Thoracic aorta (tissue), 2 donors: ENCODE data around the gene HIVEP2. TPM values are rescaled to one million over a fixed set of nuclear protein-coding genes. Genes with fewer than 3 reads are reported as not detected.

Source experiments
- ATAC-seq: fragments of 150-250 bp; one replicate; pipeline ENCODE4 v1.8.0; 2017; ENCODE audit warnings: low read depth; ENCODE audit not compliant: insufficient number of reproducible peaks, low FRiP score
- DNase-seq: peaks from one replicate; pipeline ENCODE4 v3.0.0-alpha.2; 2020; ENCODE audit warnings: low spot score
- H3K27ac ChIP-seq, 2 donors: fragments of 200-600 bp; sonication (generic); 1 replicate in 1 of 2; 2 replicates in 1 of 2; pipeline ENCODE4 v1.5.1; 2016; ENCODE audit warnings: mild to moderate bottlenecking in 2 of 2, moderate library complexity in 2 of 2
- H3K27me3 ChIP-seq: fragments of 200-600 bp; sonication (generic); replicated peaks from 2 replicates; pipeline ENCODE4 v1.6.0; 2016; ENCODE audit warnings: mild to moderate bottlenecking; ENCODE audit not compliant: insufficient read depth
- H3K36me3 ChIP-seq: fragments of 200-600 bp; sonication (generic); one replicate; pipeline ENCODE4 v1.5.1; 2016
- H3K4me1 ChIP-seq, 2 donors: fragments of 200-600 bp; sonication (generic); 1 replicate in 1 of 2; 2 replicates in 1 of 2; pipeline versions ENCODE4 v1.5.1 to v1.6.0; 2016; ENCODE audit warnings: low read depth in 2 of 2, mild to moderate bottlenecking in 1 of 2; ENCODE audit not compliant: control insufficient read depth in 1 of 2
- H3K4me3 ChIP-seq: fragments of 200-600 bp; sonication (generic); 2 replicates; pipeline ENCODE4 v1.5.1; 2016; ENCODE audit warnings: mild to moderate bottlenecking
- H3K9me3 ChIP-seq: fragments of 200-600 bp; sonication (generic); 2 replicates; pipeline ENCODE4 v1.5.1; 2016
- total RNA-seq, 2 donors: library from RNA; depleted of rRNA; stranded (reverse); fragments of >200 nt; gene quantifications; one replicate each; pipeline versions ENCODE4 v1.1.0 to v1.2.3, GENCODE V29; 2016
- TF ChIP-seq, protein P1 (sequence below): fragments of 200-600 bp; sonication (generic); IDR thresholded peaks from one replicate; pipeline ENCODE4 v1.5.1; 2019; ENCODE audit warnings: antibody characterized with exemption

Gene HIVEP2
- total RNA-seq, 2 donors from 2014 or later: 32.9 to 51.7 TPM

DNA sequence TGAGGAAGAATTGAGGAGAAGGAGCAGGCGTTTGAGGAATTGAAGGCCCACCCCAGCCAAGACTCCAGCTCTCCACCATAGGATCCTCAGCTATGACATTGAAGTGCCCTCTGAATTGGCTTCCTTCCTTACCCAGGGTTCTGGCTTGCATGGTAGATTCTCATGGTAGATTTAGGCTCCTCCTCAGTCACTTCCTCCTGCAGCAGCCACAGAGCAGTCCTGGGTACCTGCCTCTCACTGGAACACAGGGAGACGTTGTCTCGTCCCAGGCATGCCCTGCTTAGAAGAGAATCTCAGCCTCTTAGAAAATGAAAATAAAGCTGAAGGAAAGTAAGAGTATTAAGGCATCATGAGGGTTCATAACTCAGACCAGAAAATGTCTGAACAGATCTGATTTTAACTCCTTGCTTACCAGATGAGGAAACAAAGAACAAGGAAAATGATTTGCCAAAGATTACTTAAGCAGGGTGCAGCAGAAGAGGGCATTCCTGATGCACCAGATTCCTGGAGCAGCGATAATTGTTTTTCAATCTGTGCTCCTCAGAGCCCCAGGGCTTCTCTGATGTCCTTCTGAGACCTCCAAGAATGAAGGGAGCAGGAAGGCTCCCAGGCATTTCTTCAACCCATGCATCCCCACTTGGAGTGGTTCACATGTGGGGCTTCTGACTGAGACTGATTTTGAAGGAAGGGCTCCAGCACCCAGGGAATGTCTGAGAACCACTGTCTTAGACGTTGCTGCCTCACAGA lies 219.8 kb downstream of the HIVEP2 start:
- ATAC-seq: no peak
- H3K4me3 ChIP-seq: no peak overlapping the region
- TF ChIP-seq, protein P1, sequence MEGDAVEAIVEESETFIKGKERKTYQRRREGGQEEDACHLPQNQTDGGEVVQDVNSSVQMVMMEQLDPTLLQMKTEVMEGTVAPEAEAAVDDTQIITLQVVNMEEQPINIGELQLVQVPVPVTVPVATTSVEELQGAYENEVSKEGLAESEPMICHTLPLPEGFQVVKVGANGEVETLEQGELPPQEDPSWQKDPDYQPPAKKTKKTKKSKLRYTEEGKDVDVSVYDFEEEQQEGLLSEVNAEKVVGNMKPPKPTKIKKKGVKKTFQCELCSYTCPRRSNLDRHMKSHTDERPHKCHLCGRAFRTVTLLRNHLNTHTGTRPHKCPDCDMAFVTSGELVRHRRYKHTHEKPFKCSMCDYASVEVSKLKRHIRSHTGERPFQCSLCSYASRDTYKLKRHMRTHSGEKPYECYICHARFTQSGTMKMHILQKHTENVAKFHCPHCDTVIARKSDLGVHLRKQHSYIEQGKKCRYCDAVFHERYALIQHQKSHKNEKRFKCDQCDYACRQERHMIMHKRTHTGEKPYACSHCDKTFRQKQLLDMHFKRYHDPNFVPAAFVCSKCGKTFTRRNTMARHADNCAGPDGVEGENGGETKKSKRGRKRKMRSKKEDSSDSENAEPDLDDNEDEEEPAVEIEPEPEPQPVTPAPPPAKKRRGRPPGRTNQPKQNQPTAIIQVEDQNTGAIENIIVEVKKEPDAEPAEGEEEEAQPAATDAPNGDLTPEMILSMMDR: no peak
- no peak for DNase-seq
- no peaks in the 10 kb centered on the region for H3K9me3 ChIP-seq
- no peak overlapping the region for H3K27ac ChIP-seq
- H3K36me3 ChIP-seq: no peaks in the 10 kb centered on the region
- H3K27me3 ChIP-seq: no peaks in the 10 kb centered on the region
- H3K4me1 ChIP-seq: no peaks in the 10 kb centered on the region

DNA sequence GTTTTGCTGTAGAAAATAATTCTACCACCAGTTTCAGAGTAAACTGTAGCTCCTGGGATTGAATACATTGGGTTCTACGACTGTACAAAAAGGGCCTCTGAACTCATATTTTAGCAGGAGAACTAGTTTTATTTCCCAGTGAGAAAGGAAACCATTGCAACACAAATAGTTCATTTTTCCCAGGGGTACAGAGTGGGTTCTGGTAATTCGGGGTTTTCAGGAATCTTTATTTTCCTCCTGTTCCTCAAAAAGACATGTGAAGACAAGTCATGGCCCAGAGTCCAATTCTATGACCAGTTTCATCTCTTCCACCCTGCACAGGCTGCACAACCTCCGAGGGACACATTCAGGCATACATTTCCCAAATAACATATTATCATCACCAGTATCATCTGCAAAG lies 222.1 kb downstream of the HIVEP2 start:
- ATAC-seq (no peak), DNase-seq (no peak)
- Histone ChIP-seq H3K36me3 (no peaks in the 10 kb centered on the region), H3K4me3 (no peak overlapping the region), H3K4me1 (no peaks in the 10 kb centered on the region), H3K9me3 (peaks cover 12% of the 10 kb centered on the region), H3K27me3 (no peaks in the 10 kb centered on the region), H3K27ac (no peak overlapping the region)
- TF ChIP-seq, protein P1: no peak

DNA sequence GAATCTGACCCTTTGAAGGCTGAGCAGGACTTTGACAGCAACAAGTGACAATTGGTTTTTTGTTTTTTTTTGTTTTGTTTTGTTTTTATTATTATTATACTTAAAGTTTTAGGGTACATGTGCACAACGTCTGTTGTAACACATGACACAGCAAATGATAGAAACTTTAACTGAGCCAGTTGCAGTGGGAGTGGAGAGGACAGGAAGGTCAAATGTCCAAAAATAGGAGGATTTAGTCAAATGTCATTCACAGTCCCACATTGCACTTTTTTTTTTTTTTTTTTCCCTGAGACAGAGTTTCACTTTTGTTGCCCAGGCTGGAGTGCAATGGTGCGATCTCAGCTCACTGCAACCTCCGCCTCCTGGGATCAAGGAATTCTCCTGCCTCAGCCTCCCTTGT lies 223.0 kb downstream of the HIVEP2 start:
- no peak overlapping the region for H3K4me3 ChIP-seq
- H3K9me3 ChIP-seq: peaks cover 12% of the 10 kb centered on the region
- ATAC-seq (no peak), DNase-seq (no peak)
- H3K27me3 ChIP-seq: no peaks in the 10 kb centered on the region
- no peak overlapping the region for H3K27ac ChIP-seq
- H3K36me3 ChIP-seq: no peaks in the 10 kb centered on the region
- TF ChIP-seq, protein P1: no peak
- no peaks in the 10 kb centered on the region for H3K4me1 ChIP-seq

DNA sequence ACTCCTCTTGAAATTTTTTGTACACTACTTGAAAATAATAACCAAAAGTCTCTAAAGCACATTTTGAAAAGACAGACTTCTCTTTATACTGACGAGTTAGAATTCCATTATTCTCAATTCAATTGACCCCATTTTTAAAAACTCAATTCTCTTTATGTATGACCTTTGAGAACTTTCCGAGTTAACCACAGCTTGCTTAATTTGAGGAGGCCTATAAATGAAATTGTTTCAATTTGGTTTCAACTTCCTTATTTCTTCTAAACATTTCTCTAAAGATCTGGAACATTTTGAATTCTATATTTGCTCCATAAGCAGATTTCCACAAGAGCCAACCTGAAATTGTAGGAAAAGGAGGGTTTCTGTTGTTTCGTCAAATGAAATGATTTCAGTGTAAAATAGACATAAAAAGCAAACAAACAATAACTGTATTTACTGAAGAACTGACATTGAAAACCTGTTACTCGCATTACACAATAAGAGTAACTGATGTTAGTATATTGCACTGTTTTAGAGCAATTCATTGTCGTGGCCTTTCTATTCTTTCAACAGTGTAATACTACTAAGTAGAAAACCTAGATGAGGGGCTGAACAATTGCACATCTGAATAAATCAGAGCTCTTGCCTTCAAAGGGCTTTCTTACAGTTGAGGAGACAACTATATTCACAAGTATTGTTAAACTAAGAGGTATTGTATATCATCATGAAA lies 223.6 kb downstream of the HIVEP2 start:
- DNase-seq: no peak
- no peaks in the 10 kb centered on the region for H3K4me1 ChIP-seq
- TF ChIP-seq, protein P1: no peak
- no peak overlapping the region for H3K4me3 ChIP-seq
- no peaks in the 10 kb centered on the region for H3K27me3 ChIP-seq
- H3K9me3 ChIP-seq: peaks cover 12% of the 10 kb centered on the region
- no peak overlapping the region for H3K27ac ChIP-seq
- no peaks in the 10 kb centered on the region for H3K36me3 ChIP-seq
- ATAC-seq: no peak

DNA sequence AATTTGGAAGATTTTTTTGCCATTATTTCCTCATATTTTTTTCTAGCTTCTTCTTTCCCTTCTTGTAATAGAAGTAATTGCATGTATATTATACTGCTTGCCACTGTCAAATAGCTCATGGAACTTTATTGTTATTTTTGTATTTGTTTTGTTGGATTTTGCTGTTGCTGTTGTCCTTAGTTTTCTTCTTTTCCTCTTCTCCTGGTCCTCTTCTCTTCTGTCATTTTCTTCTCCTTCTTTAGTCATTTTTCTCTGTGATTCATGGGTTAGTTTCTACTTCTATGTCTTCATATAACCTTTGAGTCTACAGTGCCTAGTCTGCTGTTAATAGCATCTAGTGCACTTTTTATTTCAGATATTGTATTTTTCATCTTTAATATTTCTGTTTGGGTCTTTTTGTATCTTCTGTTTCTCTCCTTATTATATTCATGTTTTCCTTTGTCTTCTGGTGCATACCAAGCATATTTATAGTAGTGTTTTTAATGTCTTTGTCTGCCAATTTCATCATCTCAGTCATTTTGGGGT lies 226.2 kb downstream of the HIVEP2 start:
- TF ChIP-seq, protein P1: no peak
- no peaks in the 10 kb centered on the region for H3K36me3 ChIP-seq
- no peak overlapping the region for H3K4me3 ChIP-seq
- no peaks in the 10 kb centered on the region for H3K4me1 ChIP-seq
- ATAC-seq: no peak
- H3K27me3 ChIP-seq: no peaks in the 10 kb centered on the region
- DNase-seq: no peak
- H3K9me3 ChIP-seq: peaks cover 12% of the 10 kb centered on the region
- H3K27ac ChIP-seq: no peak overlapping the region
